ENCODE measurements around the gene TNP1.

Gene TNP1

DNA sequence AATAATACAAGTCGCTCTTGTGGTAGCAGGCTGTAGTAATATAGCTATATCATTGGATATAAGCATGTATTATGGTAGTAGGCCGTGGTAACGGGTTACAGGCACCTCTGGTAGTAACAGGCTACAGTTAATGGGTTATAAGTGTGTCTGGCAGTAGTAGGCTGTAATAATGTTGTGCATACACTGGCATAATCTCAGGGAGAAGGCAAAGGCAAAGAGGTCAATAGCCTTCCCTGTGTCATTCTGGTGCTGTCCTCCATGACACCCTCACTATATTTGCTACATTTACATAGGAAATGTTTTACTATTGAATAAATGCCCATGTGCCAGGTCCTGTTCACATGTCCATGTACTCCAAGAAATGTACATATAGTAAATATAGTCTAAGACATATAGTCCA lies 12.8 kb upstream of the TNP1 start:
- DNase-seq = no peak

DNA sequence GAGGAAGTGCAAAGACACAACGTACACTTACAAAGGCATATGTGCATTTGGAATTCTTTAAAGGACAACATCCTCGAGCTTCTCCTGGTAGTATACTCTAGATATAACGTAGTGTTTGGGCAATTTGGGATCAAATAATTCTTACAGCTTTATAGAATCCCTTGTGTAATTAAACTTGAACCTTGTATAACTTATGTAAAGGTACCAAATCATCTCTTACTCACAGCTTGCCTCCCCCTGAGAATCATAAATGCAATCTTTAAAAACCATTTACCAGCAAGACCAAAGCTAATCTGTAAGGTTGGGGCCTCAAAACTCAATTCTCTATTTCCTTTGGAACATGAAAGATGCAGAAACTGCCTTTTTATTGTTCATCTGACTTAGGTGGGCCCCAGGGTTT lies 12.2 kb upstream of the TNP1 start:
- no peak for DNase-seq

DNA sequence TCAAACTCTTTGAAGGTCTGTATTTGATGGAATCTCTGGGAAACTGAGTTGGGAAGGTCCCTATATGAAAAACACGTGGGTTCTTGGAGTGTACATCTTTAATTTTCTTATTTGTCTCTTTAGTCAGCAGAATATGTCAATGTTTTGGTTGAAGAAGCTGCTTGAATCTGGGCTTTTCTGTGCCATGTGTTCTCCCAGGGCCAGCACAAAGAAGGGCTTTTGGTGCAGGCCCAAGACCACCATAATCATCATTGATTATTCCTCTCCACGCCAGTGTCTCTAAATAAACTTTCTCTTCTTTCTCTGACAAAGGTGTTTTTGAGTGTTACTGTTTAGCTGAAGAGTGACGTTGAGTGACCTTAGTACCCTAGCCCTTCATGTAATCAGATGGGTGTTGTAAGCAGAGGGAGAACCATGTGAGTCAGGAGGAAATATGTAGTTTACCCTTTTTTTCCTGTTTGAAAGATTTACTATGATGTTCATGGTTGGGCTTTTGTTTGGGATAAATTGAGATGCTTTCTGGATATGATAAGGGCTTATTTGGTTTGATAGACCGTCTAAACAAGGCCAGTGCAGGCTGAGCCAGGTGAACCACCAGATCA lies 11.6 kb upstream of the TNP1 start:
- DNase-seq = no peak

DNA sequence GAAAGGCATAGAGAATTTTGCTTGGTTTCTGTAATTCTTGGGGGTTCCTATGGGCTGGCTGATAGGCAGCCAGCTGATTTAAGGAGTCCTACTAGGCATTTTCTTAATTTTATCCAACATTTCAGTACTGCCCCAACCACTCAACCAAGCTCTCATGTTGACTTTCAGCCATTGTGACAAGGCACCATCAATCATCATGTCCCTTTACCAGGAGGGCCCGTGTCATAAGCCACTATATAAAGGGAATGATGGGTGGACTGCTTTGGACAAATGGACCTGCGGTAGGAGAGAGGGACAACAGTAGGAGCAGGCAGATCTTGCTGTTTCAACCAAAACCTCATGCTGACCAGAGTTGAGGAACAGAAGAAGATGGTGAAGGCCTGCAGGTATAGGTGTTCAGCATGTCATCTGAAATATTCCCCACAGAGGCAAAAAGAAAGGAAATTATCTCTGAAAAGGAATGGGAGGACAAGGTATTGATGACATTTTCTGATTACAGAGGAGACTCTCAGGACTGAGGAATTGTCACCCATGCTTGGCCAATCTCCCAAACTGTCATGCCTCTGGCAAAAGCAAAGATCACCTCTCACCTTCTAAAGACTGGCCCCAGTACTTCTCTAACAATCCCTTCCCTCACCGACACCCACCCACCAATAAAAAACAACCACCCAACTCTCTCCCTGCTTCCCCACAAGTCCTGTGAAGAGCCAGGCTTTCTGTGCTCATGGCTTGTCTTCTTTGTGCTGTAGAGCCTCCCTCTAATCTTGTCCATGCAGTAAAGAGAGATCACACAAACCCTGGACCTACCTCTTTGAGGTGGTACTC lies 10.9 kb upstream of the TNP1 start:
- no peak for DNase-seq

DNA sequence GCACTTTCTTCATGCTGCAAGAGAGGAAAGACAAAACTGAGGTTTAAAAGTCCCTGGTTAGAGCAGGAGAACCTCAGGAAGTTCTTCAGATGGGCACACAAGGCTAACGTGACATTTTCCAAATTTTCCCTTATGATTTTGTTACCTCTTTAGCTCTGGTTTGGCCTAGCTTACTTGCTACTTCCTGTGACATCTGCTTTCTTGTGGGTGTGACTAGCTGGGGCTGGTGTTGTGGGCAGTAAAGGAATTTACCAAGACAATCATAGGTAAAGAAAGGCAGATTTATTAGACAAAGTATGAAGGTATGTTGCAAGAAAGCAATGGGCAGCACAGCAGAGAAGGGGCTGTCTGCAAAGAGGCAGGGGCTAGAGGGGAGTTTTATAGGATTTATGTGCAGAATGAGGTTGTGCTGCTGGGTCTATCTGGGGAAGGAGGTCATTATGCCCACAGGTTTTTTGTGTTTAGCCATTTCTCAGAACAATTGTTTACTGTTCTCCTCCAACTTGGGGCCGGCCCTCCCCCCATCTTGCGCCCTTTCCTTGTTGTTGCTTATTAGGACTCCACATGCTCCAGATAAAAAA lies 6.7 kb upstream of the TNP1 start:
- DNase-seq = no peak

DNA sequence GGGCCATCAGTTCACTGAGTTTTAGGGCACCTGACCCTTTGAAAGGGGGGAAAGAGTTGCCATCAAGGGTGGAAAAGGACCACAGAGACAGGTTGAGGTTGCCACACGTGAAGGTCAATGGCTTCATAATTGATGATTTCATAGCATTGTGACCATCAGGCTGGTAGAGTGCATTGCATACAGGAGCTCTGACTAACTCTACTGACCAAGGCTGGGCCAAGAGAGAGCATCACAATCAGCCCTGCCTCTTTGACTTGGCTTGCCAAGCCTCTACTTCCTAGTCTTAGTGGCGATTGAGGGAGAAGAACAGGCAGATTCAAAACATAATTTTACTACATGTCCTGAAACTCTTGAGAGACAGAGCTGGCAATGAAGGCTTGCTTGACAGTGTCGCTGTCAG lies 5.8 kb upstream of the TNP1 start:
- no peak for DNase-seq

DNA sequence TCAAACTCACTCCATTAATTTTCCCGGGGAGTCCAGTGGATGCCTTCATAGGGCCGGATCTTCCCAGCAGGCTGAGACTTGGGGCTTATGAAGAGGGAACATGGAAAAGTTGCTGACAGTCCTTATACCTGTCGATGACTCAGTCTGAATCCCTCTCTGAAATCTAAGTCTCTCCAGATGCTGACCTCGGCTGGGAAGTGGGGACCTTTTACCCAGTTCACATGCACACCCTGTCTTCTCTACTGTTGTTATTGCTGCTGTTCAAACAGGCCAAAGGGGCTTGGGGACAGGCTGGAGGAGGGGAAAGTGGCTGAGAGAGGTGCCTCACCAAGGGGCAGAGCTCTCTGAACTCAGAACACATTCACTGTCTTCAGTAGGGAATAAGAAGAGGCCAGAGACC lies 4.1 kb upstream of the TNP1 start:
- no peak for DNase-seq

DNA sequence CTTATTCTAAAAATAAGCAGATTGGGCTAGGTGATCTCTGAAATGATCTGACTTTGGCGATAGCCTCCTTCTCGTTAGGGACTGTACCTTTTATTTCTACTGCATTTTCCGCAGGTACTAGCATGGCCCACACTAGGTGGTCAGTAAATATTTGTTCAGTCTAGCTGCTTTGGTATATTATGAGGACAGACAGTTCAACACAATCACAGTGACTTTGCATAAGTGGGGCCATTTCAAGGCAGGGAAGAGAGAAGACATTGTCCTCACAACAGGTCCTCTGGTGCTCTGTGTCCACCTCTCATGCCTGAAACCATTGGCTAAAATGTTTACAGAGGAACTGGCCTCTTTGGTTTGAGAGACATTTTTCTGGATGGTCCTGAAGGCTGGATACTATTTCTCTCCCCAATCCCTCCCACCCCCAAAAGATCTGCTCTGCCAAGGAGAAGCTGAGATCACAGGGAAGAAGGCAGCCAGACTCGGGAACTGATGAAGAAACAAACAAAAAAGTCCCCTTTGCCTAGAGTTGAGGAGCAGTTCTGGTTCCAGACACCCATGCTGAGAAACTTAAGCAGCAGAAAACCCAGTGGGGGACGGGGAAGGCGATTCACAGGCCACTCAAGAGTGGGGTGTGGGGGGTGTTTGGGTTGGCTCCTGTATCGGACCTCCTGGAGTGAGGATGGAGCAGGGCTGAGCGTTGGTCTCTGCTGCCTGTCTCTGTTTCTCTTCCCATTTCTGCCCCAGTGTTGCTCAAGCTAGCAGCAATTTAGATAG lies 2.9 kb upstream of the TNP1 start:
- DNase-seq = no peak

DNA sequence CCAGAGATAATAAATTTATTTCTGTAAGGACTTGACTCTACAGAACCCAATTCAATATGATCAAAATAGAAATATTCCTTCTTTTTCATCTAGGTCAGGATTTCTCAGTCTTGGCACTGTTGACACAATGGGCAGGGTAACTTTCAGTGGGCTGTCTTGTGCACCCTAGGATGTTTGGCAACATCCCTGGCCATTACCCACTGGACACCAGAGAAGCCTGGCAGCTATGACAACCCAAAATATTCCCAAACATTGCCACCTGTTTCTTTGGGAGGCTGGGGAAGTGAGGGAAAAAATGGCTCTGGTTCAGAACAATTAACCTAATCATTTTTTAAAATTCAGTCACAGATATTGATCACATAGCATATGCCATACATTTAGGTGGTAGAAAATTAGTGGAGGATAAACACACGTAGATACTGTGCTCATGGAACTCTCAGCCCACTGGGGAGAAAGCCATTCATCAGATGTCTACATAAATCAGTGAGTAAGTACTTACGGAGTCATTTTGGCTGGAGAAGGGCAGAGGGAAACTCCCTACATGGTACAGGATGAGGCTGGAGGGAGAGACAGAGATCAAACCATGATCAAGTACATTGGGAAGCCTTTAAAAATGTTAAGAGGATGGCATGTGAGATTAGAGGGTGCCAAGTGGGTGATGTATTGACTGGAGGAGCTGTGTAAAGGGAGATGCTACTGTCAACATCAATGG lies 718 bp upstream of the TNP1 start:
- no peak for DNase-seq

DNA sequence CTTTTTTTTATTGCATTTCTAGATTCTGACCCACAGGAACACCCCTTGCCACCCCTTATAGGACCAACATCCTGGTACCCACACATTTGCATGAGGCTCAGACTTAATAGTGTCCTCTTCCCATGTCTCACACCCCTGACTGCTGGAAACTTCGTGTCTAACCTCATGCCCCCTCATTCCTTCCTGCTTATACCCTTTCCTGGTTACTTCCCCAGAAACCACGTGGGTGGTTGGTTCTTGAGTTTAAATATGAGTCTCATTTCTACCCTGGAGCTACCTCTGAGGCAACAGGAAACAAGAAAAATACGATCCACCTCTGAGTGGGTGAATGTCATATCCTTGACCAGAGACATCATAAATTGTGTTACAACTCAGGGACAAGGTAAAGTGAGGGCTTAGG lies 1.6 kb downstream of the TNP1 start:
- DNase-seq = no peak

DNA sequence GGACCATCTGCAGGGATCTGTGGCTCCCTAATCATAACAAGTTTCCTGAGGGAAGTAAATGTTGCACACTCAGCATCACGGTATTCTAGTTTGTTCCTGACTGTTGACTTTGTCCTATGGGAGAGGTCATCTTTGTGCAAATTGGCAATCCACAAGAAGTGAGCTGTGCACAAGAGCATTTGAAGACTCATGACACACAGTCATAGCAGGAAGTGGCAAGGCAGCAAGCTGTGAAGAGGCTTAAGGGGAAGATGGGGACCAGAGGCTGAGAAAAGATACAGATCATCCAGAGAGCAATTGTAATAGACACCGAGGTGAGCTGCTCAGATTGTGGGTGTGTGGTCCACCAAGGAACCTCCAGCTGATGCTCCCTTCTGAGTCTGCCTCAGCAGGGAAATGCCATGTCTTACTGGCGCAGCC lies 2.7 kb downstream of the TNP1 start:
- DNase-seq = no peak

DNA sequence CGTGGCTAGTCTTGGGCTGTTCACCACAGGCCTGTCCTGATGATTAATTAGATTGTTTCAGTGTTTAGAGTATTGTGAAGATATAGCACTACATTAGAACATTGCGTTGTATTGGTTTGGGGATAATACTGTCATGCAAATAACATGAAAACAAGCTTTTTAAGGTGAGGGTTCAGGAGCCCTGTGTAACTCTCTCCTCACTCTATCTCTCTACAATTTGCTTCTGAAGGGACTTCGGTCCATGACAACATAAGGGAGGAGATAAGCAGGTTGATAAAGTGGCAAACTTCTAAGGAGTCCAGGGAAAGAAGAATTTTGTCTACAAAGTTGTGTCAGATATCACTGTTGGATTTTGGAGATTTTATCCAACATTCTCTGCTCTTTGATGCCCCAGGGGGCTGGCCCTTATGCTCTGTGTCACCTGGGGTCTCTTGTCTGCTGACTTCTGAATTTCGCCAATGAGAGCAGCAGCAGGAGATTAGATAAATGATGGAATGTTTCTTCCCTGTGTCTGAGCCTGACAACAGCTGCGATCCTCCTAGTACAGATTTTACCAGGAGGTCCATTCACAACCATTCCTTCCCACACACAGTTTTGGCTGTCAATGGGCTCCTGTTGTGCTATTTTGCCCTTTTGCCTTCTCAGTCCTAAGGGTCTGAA lies 3.3 kb downstream of the TNP1 start:
- no peak for DNase-seq

DNA sequence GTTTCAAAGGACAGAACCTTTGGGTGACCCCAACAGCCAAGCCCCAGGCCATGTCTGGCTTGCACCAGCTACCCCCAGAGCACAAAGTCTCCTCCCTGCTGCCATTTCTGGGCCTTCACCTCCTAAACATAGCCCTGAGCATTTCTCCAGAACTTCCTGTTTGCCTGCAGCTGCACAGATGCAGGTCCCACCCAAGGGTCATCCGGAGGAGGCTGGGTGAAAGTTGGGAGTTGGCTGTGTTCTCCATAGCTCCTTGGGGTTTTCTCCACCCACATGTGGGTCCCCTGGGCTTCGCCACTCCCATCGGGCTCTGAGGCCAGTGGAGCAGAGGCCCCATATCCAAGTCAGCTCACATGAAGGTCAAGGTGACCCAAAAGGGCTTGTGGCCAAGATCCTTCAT lies 4.3 kb downstream of the TNP1 start:
- no peak for DNase-seq

DNA sequence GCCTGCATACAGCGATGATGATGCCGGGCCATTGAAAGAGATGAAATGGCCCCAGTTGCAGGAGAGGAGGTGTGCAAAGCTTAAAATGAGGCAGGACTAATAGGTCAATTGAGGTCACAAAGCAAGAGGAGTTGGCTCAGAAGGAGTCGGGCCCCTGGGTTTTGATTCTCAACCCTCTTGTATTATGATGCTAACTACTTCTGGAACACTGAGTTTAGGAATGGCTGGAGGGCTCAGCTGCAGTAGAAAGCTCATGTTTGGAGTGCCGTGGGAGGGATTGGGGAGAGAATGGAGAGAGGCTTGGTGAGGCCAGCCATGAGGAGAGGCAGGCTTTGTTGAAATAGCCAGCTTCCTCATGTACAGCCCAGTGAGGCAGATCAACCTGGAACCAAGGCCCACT lies 4.8 kb downstream of the TNP1 start:
- no peak for DNase-seq

DNA sequence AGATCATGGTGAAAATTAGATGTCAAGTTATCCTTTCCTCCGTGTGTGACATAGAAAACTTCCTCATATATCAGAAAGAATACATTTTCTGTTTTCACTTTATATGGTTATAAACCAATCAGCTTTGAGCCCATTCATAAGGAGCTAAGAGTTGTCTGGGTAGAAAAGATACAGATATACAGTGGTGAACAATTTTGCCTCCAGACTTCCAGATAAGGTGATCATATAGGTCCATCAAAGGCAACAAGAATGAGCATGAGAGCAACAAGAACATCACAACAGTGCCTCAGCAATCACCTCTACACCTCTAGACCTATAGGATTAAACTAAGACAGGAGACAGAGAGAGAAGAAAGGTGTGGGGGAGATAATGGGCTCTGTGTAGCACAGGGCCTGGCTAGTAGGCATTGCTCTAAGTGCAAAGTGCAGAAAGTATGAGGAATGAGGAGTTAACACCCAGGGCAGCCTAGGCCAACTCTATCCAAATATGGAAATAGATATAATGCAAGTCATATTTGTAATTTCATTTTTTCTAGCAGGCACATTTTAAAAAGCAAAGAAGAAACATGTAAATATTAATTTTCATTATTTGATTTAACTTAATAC lies 8.3 kb downstream of the TNP1 start:
- no peak for DNase-seq

DNA sequence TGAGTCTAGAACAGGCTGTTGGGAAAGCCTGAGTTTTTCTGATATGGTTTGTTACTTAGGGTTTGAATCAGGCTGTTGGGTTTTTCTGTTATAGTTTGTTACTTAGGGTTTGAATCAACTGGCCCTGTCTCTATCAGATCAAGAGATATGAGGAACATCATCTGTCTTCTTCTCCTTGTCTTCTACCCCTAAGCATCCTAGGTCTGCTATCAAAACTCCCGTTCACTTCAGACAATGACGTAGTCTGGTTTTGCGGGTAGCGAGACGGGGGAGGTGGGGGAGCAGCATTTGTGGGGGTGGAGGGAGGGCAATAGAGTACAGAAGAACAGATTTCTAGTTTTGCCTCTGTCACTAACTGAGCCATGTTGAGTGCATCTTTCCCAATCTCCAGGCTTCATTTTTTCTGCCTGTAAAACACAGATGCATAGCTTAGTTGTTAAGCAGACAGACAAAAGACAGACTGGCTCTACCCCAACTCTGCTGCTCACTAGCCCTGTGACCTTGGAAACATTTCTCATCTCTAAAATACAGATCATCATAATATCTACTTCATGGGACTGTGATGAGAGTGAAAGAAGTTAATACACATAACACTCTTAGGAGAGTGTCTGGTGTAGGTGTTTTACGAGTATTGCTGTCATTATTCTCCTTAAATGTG lies 9.1 kb downstream of the TNP1 start:
- no peak for DNase-seq

DNA sequence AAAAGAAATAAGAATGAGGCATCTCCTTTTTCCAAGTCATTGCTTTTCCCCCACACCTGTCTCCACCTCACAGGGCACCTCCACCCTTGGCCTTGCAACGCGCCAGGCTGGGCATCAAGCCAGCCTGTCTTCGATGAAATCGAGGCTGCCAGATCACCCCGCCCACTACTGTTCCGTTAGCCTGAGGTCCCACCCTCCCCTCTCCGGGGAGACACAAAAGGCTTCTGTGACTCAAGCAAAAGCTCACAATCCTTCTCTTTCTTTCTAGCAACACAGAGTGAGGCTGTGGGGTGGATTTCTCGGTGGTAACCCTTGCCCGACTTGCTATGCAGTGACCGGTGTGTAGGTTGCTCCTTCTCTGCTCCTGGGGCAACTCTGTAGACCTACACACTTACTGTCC lies 9.9 kb downstream of the TNP1 start:
- DNase-seq = no peak

DNA sequence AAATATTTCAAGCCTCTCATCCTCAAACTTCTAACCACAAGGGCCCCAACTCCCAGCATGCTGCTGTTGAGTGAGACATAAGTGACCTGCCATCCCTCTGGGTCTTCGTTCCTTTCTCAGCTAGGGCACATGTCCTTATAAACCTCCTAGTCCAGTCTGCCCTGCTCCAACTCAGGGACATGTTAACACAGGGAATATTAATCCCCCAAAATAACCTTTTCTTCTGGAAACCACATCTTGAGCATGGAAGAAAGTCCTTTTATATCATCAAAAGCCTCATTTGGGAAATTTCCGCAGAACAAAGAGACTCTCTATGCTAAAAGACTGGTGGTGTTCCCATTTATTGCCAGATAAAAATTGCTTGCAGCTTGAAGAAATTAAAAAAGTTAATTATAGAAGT lies 14.4 kb downstream of the TNP1 start:
- no peak for DNase-seq

DNA sequence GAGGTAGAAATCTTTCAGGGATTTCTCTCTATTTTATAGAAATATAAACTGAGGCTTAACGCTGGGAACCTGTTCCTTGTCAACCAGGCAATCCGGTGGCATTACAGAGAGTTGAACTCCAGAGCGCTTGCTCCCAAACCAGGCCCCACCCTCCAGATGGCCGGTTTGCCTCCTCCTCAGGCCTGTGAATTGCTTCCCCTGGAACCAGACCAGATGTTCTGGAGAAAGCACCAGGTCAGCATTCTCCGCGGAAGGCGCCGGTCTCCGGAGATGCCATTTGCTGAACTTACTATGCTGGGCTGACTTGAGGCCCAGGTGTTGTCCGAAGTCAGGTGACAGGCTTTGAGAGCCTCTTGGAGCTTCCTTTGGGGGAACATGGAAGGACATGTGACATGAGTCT lies 17.2 kb downstream of the TNP1 start:
- no peak for DNase-seq

DNA sequence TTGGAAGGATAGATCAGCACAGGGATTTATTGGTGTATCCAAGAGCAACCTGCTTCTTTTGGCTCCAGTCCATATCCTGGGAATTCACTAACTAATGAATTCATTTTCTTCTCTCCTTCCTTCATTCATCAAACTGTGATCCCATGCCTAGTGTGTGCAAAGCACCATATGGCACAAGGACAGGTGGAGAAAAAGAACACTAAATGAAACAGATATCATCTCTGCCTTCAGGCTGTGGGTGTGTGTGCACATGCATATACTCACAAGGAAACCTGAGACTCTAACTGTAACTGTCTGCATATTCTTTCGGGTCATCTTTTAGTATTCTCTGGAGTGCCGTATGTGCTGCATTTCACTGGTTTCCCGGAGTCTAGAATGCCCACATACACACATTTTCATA lies 20.2 kb downstream of the TNP1 start:
- no peak for DNase-seq

DNA sequence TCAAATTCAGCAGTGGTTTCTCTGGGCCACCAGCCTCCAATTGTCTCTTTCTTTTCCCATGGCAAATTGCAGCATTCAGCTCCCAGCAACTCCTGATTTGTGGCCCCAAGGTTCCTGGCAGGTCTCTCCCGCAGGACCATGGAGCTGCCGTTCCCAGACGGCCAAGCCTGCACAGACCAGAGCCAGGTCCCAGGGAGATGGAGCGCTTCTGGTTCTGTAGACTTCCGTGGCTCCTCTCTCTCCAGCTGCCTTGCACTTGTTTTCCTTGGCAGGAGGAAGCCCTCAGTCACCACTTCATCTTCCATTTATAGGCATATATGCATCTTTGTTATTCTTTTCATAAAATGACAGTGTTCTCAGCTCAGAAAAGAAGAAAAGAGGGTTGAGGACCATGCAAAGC lies 21.7 kb downstream of the TNP1 start:
- DNase-seq = no peak

DNA sequence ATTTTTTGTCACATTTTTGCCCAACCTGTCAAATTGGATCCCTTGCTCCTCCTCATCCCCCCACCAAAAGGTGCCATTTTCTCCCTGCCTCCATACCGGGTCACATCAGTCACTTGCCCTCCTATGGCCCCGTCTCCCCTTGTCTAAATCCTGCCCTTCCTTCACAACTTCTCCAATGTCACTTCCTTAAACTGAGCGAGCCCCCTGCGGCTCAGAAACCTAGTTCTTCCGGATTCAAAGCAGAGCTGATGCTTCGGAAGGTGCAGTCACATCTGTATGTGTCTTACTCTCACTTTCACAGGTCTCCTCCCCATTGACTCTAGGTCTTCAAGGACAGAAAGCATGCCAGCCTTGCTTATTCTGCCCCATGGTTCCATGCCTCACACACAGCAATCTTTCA lies 22.1 kb downstream of the TNP1 start:
- no peak for DNase-seq
